Lung (tissue), 12 donors: ENCODE measurements around the gene DPP6. TPM values are rescaled to one million over a fixed set of nuclear protein-coding genes. Genes with fewer than 3 reads are reported as not detected.

Experiments
- ATAC-seq: fragments of 200-7000 bp; cut with Tn5 transposase; one replicate; pipeline ENCODE4 v1.9.1; 2020; ENCODE audit warnings: moderate number of reproducible peaks; ENCODE audit not compliant: insufficient read depth, low FRiP score
- DNase-seq, 3 donors: peaks; one replicate each; pipeline ENCODE4 v3.0.0-alpha.2; 2013 to 2017
- H3K27ac ChIP-seq, 2 donors: one replicate each; pipeline ENCODE4 v1.5.1; 2013; ENCODE audit warnings: mild to moderate bottlenecking in 2 of 2, moderate library complexity in 2 of 2, control low read depth in 1 of 2, inconsistent platforms in 1 of 2, low read depth in 1 of 2, low read length in 1 of 2
- H3K27me3 ChIP-seq, 3 donors: one replicate each; pipeline ENCODE4 v1.5.1; 2013; ENCODE audit warnings: low read length in 2 of 3; ENCODE audit not compliant: control insufficient read depth in 3 of 3, insufficient read depth in 3 of 3
- H3K36me3 ChIP-seq, 4 donors: one replicate each; pipeline ENCODE4 v1.5.1; 2013; ENCODE audit warnings: low read length in 4 of 4, mild to moderate bottlenecking in 1 of 4, moderate library complexity in 1 of 4; ENCODE audit not compliant: control insufficient read depth in 4 of 4, insufficient read depth in 4 of 4
- H3K4me1 ChIP-seq, 5 donors: one replicate each; pipeline ENCODE4 v1.5.1; 2013; ENCODE audit warnings: low read length in 5 of 5, mild to moderate bottlenecking in 2 of 5, moderate library complexity in 1 of 5; ENCODE audit not compliant: control insufficient read depth in 5 of 5, insufficient read depth in 5 of 5
- H3K4me3 ChIP-seq: one replicate; pipeline ENCODE4 v1.5.1; 2013; ENCODE audit warnings: mild to moderate bottlenecking, control low read depth, moderate library complexity
- H3K9ac ChIP-seq, 2 donors: one replicate each; pipeline ENCODE4 v1.5.1; 2013; ENCODE audit warnings: low read length in 2 of 2, control low read depth in 1 of 2; ENCODE audit not compliant: insufficient read depth in 1 of 2
- H3K9me3 ChIP-seq, 4 donors: one replicate each; pipeline ENCODE4 v1.5.1; 2013; ENCODE audit warnings: low read length in 3 of 4, mild to moderate bottlenecking in 1 of 4, moderate library complexity in 1 of 4; ENCODE audit not compliant: control insufficient read depth in 4 of 4, insufficient read depth in 3 of 4
- WGBS, 2 donors: extraction: QIAGEN DNeasy Blood & Tissue Kit; methylation state at CpG; one replicate each; pipeline ENCODE4 v1.1.7; 2013; 5-methylcytosine and 5-hydroxymethylcytosine counted together
- polyA plus RNA-seq, 2 donors: library from polyadenylated mRNA; stranded (reverse); fragments of 200-250 nt; gene quantifications; one replicate each; pipeline ENCODE4 v1.2.1, GENCODE V29; 2013
- total RNA-seq, 2 donors: library from RNA; depleted of rRNA in 1 of 2; stranded (reverse); fragments of >200 nt in 1 of 2; gene quantifications; one replicate each; pipeline ENCODE4 v1.2.1, GENCODE V29; 2014 to 2021
- TF ChIP-seq, protein P1 (sequence below): IDR thresholded peaks from 2 replicates; pipeline ENCODE4 v1.5.1; 2012; ENCODE audit warnings: mild to moderate bottlenecking; ENCODE audit errors: control extremely low read depth, extremely low read depth
- donor health status: control.
- donor health status: control.
- donor health status: Bipolar disorder and iron deficiency.
- donor health status: healthy.
- donor health status: DM: yes; HTN: yes; CAD: no.

Gene DPP6
- total and polyA plus RNA-seq, 4 donors: 0.08 to 1.3 (median 0.75) TPM

DNA sequence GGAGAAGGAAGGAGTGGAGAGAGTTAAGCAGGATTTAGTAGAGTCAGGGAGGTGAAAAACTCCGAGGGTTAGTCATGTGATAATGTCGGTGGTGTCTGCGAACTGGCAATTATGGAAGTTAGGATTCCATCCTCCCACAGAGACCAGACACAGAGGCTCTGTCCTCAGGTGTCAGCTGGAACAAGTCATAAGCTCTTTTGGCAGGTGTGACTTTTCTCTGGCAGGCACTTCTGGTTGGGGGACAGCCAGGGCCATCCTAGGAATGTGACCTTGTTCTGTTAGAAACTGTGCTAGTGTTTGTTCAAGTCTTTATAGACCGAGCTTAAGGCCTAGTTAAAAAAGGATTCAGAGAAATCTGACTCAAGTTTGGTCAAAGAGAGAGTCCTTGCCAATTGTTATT lies 371.0 kb downstream of the DPP6 start:
- DNase-seq: peak; percentile 21 to 32 (median 23)
- Histone ChIP-seq H3K4me3 (no peak overlapping the region), H3K27me3 (no peaks in the 10 kb centered on the region), H3K9ac (no peak overlapping the region), H3K36me3 (no peaks in the 10 kb centered on the region), H3K4me1 (peaks cover 0 to 2% (median 0%) of the 10 kb centered on the region in 5 donors), H3K9me3 (peaks cover 0 to 6% (median 0%) of the 10 kb centered on the region in 4 donors), H3K27ac (no peak overlapping the region)
- WGBS, 2 donors: 26 to 52% methylated on average over 4 of the region's 4 CpGs
- TF ChIP-seq, protein P1, sequence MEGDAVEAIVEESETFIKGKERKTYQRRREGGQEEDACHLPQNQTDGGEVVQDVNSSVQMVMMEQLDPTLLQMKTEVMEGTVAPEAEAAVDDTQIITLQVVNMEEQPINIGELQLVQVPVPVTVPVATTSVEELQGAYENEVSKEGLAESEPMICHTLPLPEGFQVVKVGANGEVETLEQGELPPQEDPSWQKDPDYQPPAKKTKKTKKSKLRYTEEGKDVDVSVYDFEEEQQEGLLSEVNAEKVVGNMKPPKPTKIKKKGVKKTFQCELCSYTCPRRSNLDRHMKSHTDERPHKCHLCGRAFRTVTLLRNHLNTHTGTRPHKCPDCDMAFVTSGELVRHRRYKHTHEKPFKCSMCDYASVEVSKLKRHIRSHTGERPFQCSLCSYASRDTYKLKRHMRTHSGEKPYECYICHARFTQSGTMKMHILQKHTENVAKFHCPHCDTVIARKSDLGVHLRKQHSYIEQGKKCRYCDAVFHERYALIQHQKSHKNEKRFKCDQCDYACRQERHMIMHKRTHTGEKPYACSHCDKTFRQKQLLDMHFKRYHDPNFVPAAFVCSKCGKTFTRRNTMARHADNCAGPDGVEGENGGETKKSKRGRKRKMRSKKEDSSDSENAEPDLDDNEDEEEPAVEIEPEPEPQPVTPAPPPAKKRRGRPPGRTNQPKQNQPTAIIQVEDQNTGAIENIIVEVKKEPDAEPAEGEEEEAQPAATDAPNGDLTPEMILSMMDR: no peak
- no peak for ATAC-seq

DNA sequence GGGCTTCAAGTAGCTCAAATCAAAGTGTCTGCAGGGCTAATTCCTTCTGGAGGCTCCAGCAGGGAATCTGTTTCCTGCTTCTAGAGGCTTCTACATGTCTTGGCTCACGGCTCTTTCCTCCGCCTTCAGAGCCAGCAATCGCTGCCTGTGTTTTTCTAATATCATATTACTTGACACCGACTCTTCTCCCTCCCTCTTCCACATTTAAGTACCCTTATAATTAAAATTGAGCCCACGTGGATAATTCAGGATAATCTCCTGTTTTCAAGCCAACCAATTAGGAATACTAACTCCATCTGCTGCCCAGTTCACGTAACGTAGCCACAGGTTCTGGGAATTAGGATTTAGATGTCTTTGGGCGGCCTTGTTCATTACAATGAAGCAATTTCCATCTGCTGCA lies 372.2 kb downstream of the DPP6 start:
- Histone ChIP-seq H3K4me1 (peaks cover 0 to 2% (median 0%) of the 10 kb centered on the region in 5 donors), H3K9me3 (peaks cover 0 to 6% (median under 1%) of the 10 kb centered on the region in 4 donors), H3K27ac (no peak overlapping the region), H3K36me3 (no peaks in the 10 kb centered on the region), H3K27me3 (no peaks in the 10 kb centered on the region), H3K4me3 (no peak overlapping the region), H3K9ac (no peak overlapping the region)
- DNase-seq (no peak), ATAC-seq (no peak)
- TF ChIP-seq, protein P1: no peak
- WGBS, 2 donors: 61 to 63% methylated on average over 8 of the region's 8 CpGs

DNA sequence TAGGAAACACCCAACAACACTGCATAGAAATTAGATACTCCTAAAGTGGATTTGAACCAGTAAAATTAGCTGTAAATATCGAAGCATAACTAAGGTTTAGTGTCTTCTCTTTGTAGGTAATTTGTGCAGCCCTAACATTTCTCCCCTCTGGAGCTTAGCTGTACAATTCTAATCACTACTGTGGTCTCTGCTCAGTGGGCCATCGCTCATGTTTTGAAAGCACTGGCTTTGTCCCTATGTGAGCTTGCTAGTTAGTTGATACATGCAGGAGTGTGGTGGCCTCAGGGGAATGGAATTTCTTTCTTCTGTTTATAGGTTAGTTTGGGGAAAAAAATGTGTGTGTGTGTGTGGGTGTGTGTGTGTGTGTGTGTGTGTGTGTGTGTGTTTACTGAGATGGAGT lies 373.1 kb downstream of the DPP6 start:
- TF ChIP-seq, protein P1: no peak
- Histone ChIP-seq H3K27ac (no peak overlapping the region), H3K9me3 (peaks cover 0 to 6% (median 2%) of the 10 kb centered on the region in 4 donors), H3K36me3 (no peaks in the 10 kb centered on the region), H3K9ac (no peak overlapping the region), H3K4me1 (peaks cover 0 to 2% (median 0%) of the 10 kb centered on the region in 5 donors), H3K27me3 (no peaks in the 10 kb centered on the region), H3K4me3 (no peak overlapping the region)
- DNase-seq (no peak), ATAC-seq (no peak)
- WGBS, 2 donors: 72 to 90% methylated on average over 2 of the region's 2 CpGs

DNA sequence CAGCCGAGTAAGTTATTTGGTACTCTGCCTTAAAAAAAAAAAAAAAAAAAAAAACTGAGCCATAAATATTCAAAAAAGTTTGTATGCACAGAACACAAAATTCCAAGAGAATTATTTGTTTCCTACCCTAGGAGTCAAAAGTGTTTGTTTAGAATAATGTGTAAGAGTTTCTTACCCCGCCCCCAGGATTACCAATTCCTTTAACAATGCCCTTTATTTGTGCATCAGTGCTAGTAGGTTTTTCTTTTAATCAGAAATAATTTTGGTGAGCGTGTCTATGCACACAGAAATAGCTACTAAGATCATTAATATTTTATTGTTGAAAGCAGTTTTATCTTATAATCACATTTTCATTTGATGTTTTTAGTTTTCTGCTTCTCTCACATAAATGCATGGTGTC lies 374.6 kb downstream of the DPP6 start:
- no peaks in the 10 kb centered on the region for H3K27me3 ChIP-seq
- ATAC-seq (no peak), DNase-seq (no peak)
- no peak overlapping the region for H3K4me3 ChIP-seq
- TF ChIP-seq, protein P1: no peak
- H3K4me1 ChIP-seq: peaks cover 0 to 2% (median 0%) of the 10 kb centered on the region in 5 donors
- no peaks in the 10 kb centered on the region for H3K36me3 ChIP-seq
- H3K9ac ChIP-seq: no peak overlapping the region
- H3K27ac ChIP-seq: no peak overlapping the region
- 80 to 87% methylated on average over 3 of the region's 3 CpGs for WGBS, 2 donors
- peaks cover 0 to 10% (median 3%) of the 10 kb centered on the region in 4 donors for H3K9me3 ChIP-seq
